ENCODE data around the gene CARD14.

The CARD14 gene

DNA sequence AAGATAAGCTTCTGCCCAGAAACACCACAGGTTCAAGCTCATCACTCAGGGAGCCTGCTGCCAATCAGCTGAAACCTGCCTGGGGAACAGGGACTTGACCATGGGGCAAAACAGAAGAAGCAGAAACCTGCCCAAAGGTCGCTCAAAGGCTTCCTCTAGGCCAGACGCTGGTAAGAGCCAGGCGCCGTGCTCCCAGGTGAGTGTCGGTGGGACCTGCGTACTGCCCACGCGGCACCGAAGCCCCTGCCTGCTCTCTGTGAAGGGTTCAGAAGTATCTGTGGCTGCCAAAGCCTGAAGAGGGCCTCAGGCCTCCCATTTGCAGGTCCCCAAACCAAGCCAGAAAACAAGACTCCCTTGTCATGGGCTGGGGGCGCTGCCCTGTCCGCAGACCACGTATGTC, 39.9 kb downstream of the CARD14 start:
- Mint-ChIP-seq H3K4me1 (no peaks in the 10 kb centered on the region), H3K4me3 (no peak overlapping the region), H3K27me3 (no peaks in the 10 kb centered on the region), H3K9me3 (no peaks in the 10 kb centered on the region), H3K36me3 (no peaks in the 10 kb centered on the region), H3K27ac (no peak overlapping the region)

- H3K4me1 Mint-ChIP-seq: no peaks in the 10 kb centered on the region
- H3K9me3 Mint-ChIP-seq: no peaks in the 10 kb centered on the region
- H3K27ac Mint-ChIP-seq: no peak overlapping the region
These were observed 40.7 kb downstream of the CARD14 start for GRCh38 chr17:80210348-80211108.

DNA sequence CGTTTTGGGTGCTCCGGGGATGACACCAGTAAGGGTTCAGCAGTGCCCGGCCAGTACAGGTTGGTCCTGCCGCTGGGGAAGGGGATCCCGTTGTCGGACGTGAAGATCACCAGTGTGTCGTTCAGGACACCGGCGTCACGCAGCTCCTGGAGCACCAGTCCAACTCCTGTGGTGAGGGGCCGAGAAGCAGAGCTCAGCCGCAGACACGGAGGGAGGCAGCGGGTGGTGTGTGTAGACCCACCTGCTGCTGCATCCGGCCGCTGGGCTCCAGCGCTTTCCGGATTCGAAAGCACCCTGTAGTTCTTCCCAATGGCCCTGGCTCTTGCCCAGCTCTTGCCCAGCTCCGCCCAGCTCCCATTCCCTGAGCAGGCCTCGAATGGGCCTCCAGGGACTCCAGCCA, 42.3 kb downstream of the CARD14 start:
- Mint-ChIP-seq H3K4me3 (no peak overlapping the region), H3K27me3 (no peaks in the 10 kb centered on the region), H3K4me1 (peaks cover 1% of the 10 kb centered on the region), H3K36me3 (no peaks in the 10 kb centered on the region), H3K27ac (no peak overlapping the region), H3K9me3 (no peaks in the 10 kb centered on the region)

More at GRCh38 chr17:80210348-80211108, 40.7 kb downstream of the CARD14 start:
- H3K27me3 Mint-ChIP-seq: no peaks in the 10 kb centered on the region
- no peak overlapping the region for H3K4me3 Mint-ChIP-seq
- no peaks in the 10 kb centered on the region for H3K36me3 Mint-ChIP-seq

DNA sequence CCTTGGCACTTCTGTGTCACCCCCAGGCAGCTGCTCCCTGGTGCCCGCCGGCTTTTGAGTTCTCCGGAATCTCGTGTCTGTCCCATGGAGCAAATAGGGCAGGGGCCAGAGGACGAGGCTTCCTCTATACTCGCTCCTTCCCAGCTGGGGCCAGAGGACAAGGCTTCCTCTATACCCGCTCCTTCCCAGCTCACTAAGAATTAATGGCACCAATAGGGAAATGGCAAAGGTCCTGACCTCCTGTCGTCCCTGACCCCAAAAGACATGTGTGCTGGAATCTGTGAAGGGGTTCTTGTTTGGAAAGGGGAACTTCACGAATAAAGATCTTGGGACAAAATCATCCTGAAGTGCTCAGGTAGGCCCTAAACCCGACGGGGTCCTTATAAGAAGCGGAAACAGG, 42.7 kb downstream of the CARD14 start:
- no peak overlapping the region for H3K4me3 Mint-ChIP-seq
- H3K36me3 Mint-ChIP-seq: peaks cover under 1% of the 10 kb centered on the region
- H3K27ac Mint-ChIP-seq: no peak overlapping the region
- H3K4me1 Mint-ChIP-seq: peaks cover 5% of the 10 kb centered on the region
- H3K9me3 Mint-ChIP-seq: no peaks in the 10 kb centered on the region
- no peaks in the 10 kb centered on the region for H3K27me3 Mint-ChIP-seq

DNA sequence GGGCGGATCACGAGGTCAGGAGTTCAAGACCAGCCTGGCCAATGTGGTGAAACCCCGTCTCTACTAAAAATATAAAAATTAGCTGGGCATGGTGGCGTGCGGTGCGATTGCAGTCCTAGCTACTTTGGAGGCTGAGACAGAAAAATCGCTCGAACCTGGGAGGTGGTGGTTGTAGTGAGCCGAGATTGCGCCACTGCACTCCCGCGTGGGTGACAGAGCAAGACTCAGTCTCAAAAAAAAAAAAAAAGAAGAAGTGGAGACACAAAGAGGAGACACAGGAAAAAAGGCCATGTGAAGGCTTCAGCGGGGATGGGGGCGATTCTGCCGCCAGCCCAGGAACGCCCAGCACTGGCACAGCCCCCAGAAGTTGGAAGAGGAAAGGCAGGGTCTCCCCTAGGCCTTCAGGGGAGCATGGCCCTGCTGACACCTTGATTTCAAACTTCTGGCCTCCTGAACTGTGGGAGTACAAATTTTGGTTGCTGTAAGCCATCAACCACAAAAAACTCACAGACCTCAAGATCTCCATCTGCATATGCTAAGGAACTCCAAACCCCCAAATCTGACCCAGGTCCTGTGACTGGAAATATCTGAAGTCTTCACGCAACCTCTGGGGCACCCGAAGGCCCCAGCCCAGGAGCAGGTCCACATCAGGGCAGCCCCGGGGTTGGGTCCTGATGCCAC, 43.3 kb downstream of the CARD14 start:
- Mint-ChIP-seq H3K27me3 (no peaks in the 10 kb centered on the region), H3K4me3 (no peak overlapping the region), H3K27ac (no peak overlapping the region), H3K36me3 (peaks cover 2% of the 10 kb centered on the region), H3K9me3 (no peaks in the 10 kb centered on the region), H3K4me1 (peaks cover 9% of the 10 kb centered on the region)

DNA sequence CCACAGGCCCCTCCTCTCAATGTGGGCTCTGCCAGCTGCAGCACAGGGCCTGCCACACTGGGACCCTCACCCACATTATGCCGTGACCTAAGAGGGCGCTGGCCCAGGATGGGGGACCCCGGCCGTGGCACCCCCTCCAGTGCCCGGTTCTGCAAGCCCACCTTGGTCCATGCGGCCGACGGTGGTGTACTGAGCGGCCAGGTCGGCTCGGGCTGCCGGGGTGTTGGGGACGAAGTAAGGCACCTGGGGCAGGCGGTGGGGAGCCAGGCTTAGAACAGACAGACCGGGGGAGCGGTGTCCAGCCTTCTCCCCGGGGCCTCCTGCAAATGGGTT, 43.8 kb downstream of the CARD14 start:
- Mint-ChIP-seq H3K36me3 (peaks cover 2% of the 10 kb centered on the region), H3K27ac (no peak overlapping the region), H3K4me1 (peaks cover 12% of the 10 kb centered on the region)

GRCh38 chr17:80214012-80214877, 44.4 kb downstream of the CARD14 start:
- Mint-ChIP-seq H3K9me3 (no peaks in the 10 kb centered on the region), H3K4me1 (peaks cover 18% of the 10 kb centered on the region), H3K4me3 (no peak overlapping the region), H3K27ac (no peak overlapping the region), H3K36me3 (peaks cover 2% of the 10 kb centered on the region), H3K27me3 (no peaks in the 10 kb centered on the region)

More for the DNA sequence above, 43.8 kb downstream of the CARD14 start:
- H3K9me3 Mint-ChIP-seq: no peaks in the 10 kb centered on the region
- H3K4me3 Mint-ChIP-seq: no peak overlapping the region
- H3K27me3 Mint-ChIP-seq: no peaks in the 10 kb centered on the region

- Mint-ChIP-seq H3K4me3 (no peak overlapping the region), H3K36me3 (peaks cover 2% of the 10 kb centered on the region), H3K27me3 (no peaks in the 10 kb centered on the region), H3K4me1 (peaks cover 24% of the 10 kb centered on the region), H3K27ac (no peak overlapping the region), H3K9me3 (no peaks in the 10 kb centered on the region)
These were observed 45.0 kb downstream of the CARD14 start for GRCh38 chr17:80214878-80215210.

DNA sequence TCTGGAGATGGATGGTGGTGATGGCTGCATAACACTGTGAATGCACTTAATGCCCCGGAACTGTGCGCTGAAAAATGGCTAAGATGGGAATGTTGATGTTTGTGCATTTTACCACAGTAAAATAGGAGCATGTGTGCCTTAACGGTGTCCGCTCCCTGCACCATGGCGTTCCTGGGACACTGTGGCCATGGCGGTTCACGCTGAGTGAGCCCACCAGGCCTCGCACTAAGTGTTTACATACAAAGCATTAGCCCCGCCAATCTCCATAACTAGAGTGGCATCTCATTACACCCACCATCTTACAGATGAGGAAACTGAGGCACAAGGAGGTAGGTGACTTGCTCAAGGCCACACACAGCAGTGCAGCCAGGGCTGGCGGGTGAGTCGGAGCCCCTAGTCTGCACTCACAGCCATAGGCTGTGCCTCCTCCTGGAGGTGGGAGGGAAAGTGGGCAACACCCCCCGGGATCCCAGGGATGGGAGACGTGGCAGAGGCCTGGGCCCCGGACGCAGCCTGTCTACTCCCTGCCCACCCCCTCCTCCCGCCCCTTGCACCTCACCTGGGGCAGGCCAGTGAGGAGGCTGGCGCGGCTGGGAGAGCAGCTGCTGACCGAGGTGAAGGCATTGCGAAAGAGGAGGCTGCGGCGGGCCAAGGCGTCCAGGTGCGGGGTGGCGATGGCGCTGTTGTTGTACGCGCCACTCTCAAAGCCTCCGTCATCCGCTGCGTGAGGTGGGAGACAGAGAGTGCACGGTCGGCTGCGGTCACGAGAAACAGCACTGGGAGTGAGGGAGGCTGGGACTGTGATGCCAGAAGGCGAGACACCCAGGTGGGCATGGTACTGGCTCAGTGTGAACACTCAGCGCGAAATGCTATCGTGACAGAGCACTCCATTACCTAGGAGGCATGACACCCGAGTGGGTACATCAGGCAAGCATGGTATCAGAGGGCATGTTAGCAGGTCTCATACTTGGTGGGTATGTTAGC, 46.9 kb downstream of the CARD14 start:
- peak overlapping the region; percentile 30 for H3K27ac Mint-ChIP-seq

GRCh38 chr17:80217703-80218362, 48.0 kb downstream of the CARD14 start:
- Mint-ChIP-seq H3K27ac (peak overlapping the region; percentile 60), H3K4me3 (no peak overlapping the region), H3K4me1 (peaks cover 31% of the 10 kb centered on the region), H3K36me3 (peaks cover 2% of the 10 kb centered on the region), H3K27me3 (no peaks in the 10 kb centered on the region), H3K9me3 (no peaks in the 10 kb centered on the region)

More for the DNA sequence above, 46.9 kb downstream of the CARD14 start:
- no peaks in the 10 kb centered on the region for H3K27me3 Mint-ChIP-seq
- no peaks in the 10 kb centered on the region for H3K9me3 Mint-ChIP-seq
- peaks cover 2% of the 10 kb centered on the region for H3K36me3 Mint-ChIP-seq
- H3K4me3 Mint-ChIP-seq: no peak overlapping the region
- H3K4me1 Mint-ChIP-seq: peaks cover 28% of the 10 kb centered on the region

GRCh38 chr17:80218391-80218790, 48.6 kb downstream of the CARD14 start:
- H3K9me3 Mint-ChIP-seq: no peaks in the 10 kb centered on the region
- no peaks in the 10 kb centered on the region for H3K27me3 Mint-ChIP-seq
- H3K4me1 Mint-ChIP-seq: peaks cover 33% of the 10 kb centered on the region
- H3K36me3 Mint-ChIP-seq: peaks cover 2% of the 10 kb centered on the region
- H3K4me3 Mint-ChIP-seq: peak overlapping the region; percentile 68
- peak overlapping the region; percentile 84 for H3K27ac Mint-ChIP-seq

- H3K27ac Mint-ChIP-seq: peak overlapping the region; percentile 93
- H3K9me3 Mint-ChIP-seq: no peaks in the 10 kb centered on the region
- H3K36me3 Mint-ChIP-seq: peaks cover 2% of the 10 kb centered on the region
- peak overlapping the region; percentile 89 for H3K4me3 Mint-ChIP-seq
- no peaks in the 10 kb centered on the region for H3K27me3 Mint-ChIP-seq
- H3K4me1 Mint-ChIP-seq: peaks cover 41% of the 10 kb centered on the region
These were observed 49.4 kb downstream of the CARD14 start for GRCh38 chr17:80219013-80219762.

DNA sequence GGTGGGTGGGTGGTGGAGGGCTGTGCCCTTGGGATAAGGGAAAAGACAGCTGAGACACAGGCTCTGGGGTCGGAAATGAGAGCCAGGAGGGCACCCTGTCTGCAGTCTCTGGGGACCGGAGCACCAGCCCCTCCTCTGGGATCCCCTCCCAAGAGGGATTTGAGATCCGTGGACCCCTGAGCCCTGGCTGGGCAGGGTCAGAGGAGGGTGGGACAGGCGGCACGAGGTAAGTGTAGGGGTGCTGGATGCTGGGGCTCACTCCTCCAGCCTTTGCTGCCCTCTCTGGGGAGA, 49.9 kb downstream of the CARD14 start:
- Mint-ChIP-seq H3K27me3 (no peaks in the 10 kb centered on the region), H3K36me3 (peaks cover 2% of the 10 kb centered on the region), H3K9me3 (no peaks in the 10 kb centered on the region), H3K27ac (peak overlapping the region; percentile 93), H3K4me1 (peaks cover 45% of the 10 kb centered on the region), H3K4me3 (peak overlapping the region; percentile 89)

DNA sequence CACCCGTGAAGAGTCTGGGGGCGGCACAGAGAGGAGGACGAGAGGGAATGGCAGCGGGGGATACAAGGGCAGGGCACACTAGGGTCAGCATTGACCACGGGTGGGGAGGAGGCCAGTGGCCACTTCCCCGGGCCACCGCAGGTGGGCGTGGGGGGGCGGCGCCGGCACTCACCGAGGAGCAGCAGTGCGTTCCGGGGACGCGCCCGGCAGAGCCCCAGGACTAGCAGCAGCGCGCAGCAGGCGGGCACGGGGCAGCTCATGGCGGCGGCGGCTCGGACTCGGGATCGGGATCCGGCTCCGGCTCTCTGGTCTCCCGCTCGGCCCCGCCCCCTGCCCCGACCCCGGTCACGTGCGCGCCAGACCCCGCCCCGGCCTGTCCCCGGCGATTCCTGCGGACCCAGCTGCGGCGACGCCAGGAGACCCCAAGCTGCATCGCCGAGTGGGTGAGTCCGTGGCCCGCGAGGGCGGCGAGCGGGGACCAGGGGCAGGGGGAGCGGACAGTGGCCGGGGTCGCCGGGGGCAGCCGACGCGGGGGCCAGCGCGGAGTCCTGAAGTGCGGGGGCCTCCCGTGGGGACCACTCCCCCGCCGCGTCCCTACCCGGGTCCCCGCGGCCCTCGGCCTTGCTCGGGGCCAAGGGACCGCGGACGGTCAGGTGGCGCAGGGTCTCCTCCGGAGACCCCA, 50.4 kb downstream of the CARD14 start, which contains the start of the genes SGSH and SLC26A11:
TSS of gene SGSH (minus strand) at position 280 of the 682 bp plus-strand sequence. CDS start at position 260, 20 bp downstream.
TSS of gene SLC26A11 (plus strand) at position 374 of the 682 bp plus-strand sequence. CDS start 1,134 bp downstream, outside the sequence.
- Mint-ChIP-seq H3K4me1 (peaks cover 45% of the 10 kb centered on the region), H3K4me3 (peak within 1 kb of the TSS; percentile 89), H3K36me3 (peaks cover 2% of the 10 kb centered on the region), H3K9me3 (no peaks in the 10 kb centered on the region), H3K27ac (peak within 1 kb of the TSS; percentile 93), H3K27me3 (no peaks in the 10 kb centered on the region)
